Sigmoid colon (tissue), 4 donors: Measurements from ENCODE around the gene PIP5K1C.

Experiments
- EP300 ChIP-seq, 4 donors: sonication (generic); formaldehyde crosslinking; IDR thresholded peaks; one replicate each; pipeline ENCODE4 v1.6.1; 2017; ENCODE audit warnings: antibody characterized with exemption in 4 of 4
- POLR2A ChIP-seq, 2 donors: fragments of 450-650 bp; IDR thresholded peaks; one replicate each; pipeline ENCODE4 v1.6.1; 2016; ENCODE audit warnings: antibody characterized with exemption in 2 of 2, mild to moderate bottlenecking in 2 of 2, moderate library complexity in 2 of 2
- POLR2AphosphoS5 ChIP-seq, 4 donors: sonication (generic); formaldehyde crosslinking; IDR thresholded peaks; one replicate each; pipeline ENCODE4 v1.6.1; 2017; ENCODE audit warnings: antibody characterized with exemption in 4 of 4
- TF ChIP-seq, protein P1 (sequence below), 4 experiments: fragments of 450-650 bp in 3 of 4; fragments of 200-600 bp in 1 of 4; IDR thresholded peaks; one replicate each; pipeline ENCODE4 v1.5.1; 2016 to 2019; ENCODE audit warnings: antibody characterized with exemption in 4 of 4, mild to moderate bottlenecking in 3 of 4, moderate library complexity in 2 of 4

GRCh38 chr19:3658870-3659745, 41.2 kb downstream of the PIP5K1C start:
- no peak for TF ChIP-seq POLR2AphosphoS5 (IDR thresholded peaks at IDR 0.05)
- TF ChIP-seq, protein P1, sequence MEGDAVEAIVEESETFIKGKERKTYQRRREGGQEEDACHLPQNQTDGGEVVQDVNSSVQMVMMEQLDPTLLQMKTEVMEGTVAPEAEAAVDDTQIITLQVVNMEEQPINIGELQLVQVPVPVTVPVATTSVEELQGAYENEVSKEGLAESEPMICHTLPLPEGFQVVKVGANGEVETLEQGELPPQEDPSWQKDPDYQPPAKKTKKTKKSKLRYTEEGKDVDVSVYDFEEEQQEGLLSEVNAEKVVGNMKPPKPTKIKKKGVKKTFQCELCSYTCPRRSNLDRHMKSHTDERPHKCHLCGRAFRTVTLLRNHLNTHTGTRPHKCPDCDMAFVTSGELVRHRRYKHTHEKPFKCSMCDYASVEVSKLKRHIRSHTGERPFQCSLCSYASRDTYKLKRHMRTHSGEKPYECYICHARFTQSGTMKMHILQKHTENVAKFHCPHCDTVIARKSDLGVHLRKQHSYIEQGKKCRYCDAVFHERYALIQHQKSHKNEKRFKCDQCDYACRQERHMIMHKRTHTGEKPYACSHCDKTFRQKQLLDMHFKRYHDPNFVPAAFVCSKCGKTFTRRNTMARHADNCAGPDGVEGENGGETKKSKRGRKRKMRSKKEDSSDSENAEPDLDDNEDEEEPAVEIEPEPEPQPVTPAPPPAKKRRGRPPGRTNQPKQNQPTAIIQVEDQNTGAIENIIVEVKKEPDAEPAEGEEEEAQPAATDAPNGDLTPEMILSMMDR (IDR thresholded peaks at IDR 0.05): no peak
- TF ChIP-seq POLR2A (IDR thresholded peaks at IDR 0.05): no peak
- TF ChIP-seq EP300 (IDR thresholded peaks at IDR 0.05): no peak
